Measurements from ENCODE around the gene TOR1AIP2. TPM values are rescaled to one million over a fixed set of nuclear protein-coding genes. Genes with fewer than 3 reads are reported as not detected.

The TOR1AIP2 gene
- total and polyA plus RNA-seq, 2 of the 13 experiments (the other 11 are each of a cell fraction or from before 2014, with no cell fraction given), result 35.2 to 65.8 TPM

DNA sequence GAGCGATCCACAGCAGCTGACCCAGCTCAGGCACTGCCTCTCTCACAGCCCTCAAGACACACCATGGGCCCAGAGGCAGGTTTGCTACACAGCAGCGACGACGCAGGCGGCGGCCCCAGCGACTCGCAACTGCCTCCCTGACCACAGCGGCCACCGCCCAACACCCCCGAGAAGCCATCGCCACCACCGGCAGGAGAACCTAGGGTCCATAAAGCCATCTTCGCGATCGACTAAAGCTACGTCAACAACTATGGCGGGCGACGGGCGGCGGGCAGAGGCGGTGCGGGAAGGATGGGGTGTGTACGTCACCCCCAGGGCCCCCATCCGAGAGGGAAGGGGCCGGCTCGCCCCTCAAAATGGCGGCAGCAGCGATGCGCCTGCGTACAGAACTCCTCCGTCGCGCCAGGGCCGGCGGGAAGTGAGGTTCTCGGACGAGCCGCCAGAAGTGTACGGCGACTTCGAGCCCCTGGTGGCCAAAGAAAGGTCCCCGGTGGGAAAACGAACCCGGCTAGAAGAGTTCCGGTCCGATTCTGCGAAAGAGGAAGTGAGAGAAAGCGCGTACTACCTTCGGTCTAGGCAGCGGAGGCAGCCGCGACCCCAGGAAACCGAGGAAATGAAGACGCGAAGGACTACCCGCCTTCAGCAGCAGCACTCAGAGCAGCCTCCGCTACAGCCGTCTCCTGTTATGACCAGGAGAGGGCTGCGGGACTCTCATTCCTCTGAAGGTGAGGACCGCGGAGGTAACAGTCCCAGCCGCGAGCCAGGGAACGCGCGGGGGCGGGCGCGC, 4.8 kb upstream of the TOR1AIP2 start, which contains the start of gene TOR1AIP1 (continued):
- 0 out of 2 replicates have a peak, but pooled peaks have one; percentile 30 for TF ChIP-seq GMEB2 (CRISPR knock-in tag; IDR thresholded peaks at IDR 0.05; ENCODE audit: low read depth)
- peak; percentile 88 for TF ChIP-seq ZNF124 (CRISPR knock-in tag; IDR thresholded peaks at IDR 0.05)
- peak; percentile 31 for TF ChIP-seq ZNF136 (CRISPR knock-in tag; IDR thresholded peaks at IDR 0.05; ENCODE audit: low read depth)
- TF ChIP-seq ZNF547 (CRISPR knock-in tag; IDR thresholded peaks at IDR 0.05), result peak; percentile 72; the same call in 1 of the 2 replicates
- TF ChIP-seq TFAP4 (IDR thresholded peaks at IDR 0.05; ENCODE audit: borderline replicate concordance, low read depth), result peak; percentile 78; the same call in 1 of the 2 replicates
- peak; percentile 29; the same call in 1 of the 2 replicates for TF ChIP-seq ZNF7 (CRISPR knock-in tag; IDR thresholded peaks at IDR 0.05)
- peak; percentile 96 for TF ChIP-seq ZNF574 (CRISPR knock-in tag; IDR thresholded peaks at IDR 0.05)
- TF ChIP-seq GATA4 (IDR thresholded peaks at IDR 0.05; ENCODE audit: borderline replicate concordance, low read depth), result no peak; the same call in 1 of the 2 replicates
- 0 out of 2 replicates have a peak, but pooled peaks have one; percentile 54 for TF ChIP-seq ZNF550 (CRISPR knock-in tag; IDR thresholded peaks at IDR 0.05; ENCODE audit: borderline replicate concordance)
- TF ChIP-seq SRSF4 (IDR thresholded peaks at IDR 0.05; ENCODE audit: low read depth, low read length, poor library complexity, severe bottlenecking), result no peak
- no peak for TF ChIP-seq HDAC6 (IDR thresholded peaks at IDR 0.05; ENCODE audit: low read depth, low read length)
- TF ChIP-seq SAP130 (CRISPR knock-in tag; IDR thresholded peaks at IDR 0.05; ENCODE audit: low read depth), result peak; percentile 89
- peak; percentile 68; the same call in 1 of the 2 replicates for TF ChIP-seq ZSCAN5A (CRISPR knock-in tag; IDR thresholded peaks at IDR 0.05; ENCODE audit: borderline replicate concordance)
- peak; percentile 93 for TF ChIP-seq ATF1 (CRISPR knock-in tag; IDR thresholded peaks at IDR 0.05)
- TF ChIP-seq, protein P1, sequence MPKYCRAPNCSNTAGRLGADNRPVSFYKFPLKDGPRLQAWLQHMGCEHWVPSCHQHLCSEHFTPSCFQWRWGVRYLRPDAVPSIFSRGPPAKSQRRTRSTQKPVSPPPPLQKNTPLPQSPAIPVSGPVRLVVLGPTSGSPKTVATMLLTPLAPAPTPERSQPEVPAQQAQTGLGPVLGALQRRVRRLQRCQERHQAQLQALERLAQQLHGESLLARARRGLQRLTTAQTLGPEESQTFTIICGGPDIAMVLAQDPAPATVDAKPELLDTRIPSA (CRISPR knock-in tag; IDR thresholded peaks at IDR 0.05; ENCODE audit: borderline replicate concordance), result peak; percentile 44; the same call in 1 of the 2 replicates
- no peak for TF ChIP-seq MAFG (CRISPR knock-in tag; IDR thresholded peaks at IDR 0.05)
- no peak for TF ChIP-seq TCF7L2 (IDR thresholded peaks at IDR 0.05; ENCODE audit: low read depth, low read length)
- TF ChIP-seq TERF1 (CRISPR knock-in tag; IDR thresholded peaks at IDR 0.05), result no peak
- TF ChIP-seq RXRA (CRISPR knock-in tag; IDR thresholded peaks at IDR 0.05), result peak; percentile 61

Measured in HepG2 (cell line).